Ramos (cell line): Measurements from ENCODE around the gene SLC25A38.

Source experiments
- in situ Hi-C: fragments of 300-500 bp; cut with MboI; formaldehyde crosslinking; loops from one replicate; pipeline ENCODE4 v1.14.3; 2022; ENCODE audit warnings: low sequenced_read_pairs; ENCODE audit not compliant: unreplicated experiment

Gene SLC25A38

GRCh38 chr3:39405687-39406367, 22.7 kb downstream of the SLC25A38 start:
- in situ Hi-C loops = loop anchor here (25.0 kb wide), 1 partner anchor 1056 kb away; the partner anchor contains the start of gene RPL14

GRCh38 chr3:39406368-39407258, 23.4 kb downstream of the SLC25A38 start, which contains the start of gene RPSA:
TSS of gene RPSA (plus strand) at chr3:39406720. CDS start at chr3:39407654, 934 bp downstream.
- in situ Hi-C loops = loop anchor here (25.0 kb wide), 1 partner anchor 1056 kb away; the partner anchor contains the start of gene RPL14

- in situ Hi-C loops = loop anchor here (25.0 kb wide), 1 partner anchor 1055 kb away; the partner anchor contains the start of gene RPL14
Observed at GRCh38 chr3:39407259-39407629, 24.1 kb downstream of the SLC25A38 start.

GRCh38 chr3:39407773-39408492, 24.8 kb downstream of the SLC25A38 start:
- in situ Hi-C loops = loop anchor here (25.0 kb wide), 1 partner anchor 1054 kb away; the partner anchor contains the start of gene RPL14

GRCh38 chr3:39408493-39409372, 25.6 kb downstream of the SLC25A38 start:
- in situ Hi-C loops = loop anchor here (25.0 kb wide), 1 partner anchor 1054 kb away; the partner anchor contains the start of gene RPL14

GRCh38 chr3:39409514-39410136, 26.5 kb downstream of the SLC25A38 start:
- in situ Hi-C loops = loop anchor here (25.0 kb wide), 1 partner anchor 1053 kb away; the partner anchor contains the start of gene RPL14

- in situ Hi-C loops = loop anchor here (25.0 kb wide), 1 partner anchor 1051 kb away; the partner anchor contains the start of gene RPL14
Observed at GRCh38 chr3:39410893-39411292, 27.7 kb downstream of the SLC25A38 start.

- in situ Hi-C loops = loop anchor here (25.0 kb wide), 1 partner anchor 1050 kb away; the partner anchor contains the start of gene RPL14
Observed at GRCh38 chr3:39412668-39413260, 29.6 kb downstream of the SLC25A38 start.

GRCh38 chr3:39413691-39414420, 30.7 kb downstream of the SLC25A38 start:
- in situ Hi-C loops = loop anchor here (25.0 kb wide), 1 partner anchor 1048 kb away; the partner anchor contains the start of gene RPL14

GRCh38 chr3:39414421-39414907, 31.3 kb downstream of the SLC25A38 start:
- in situ Hi-C loops = loop anchor here (25.0 kb wide), 1 partner anchor 1048 kb away; the partner anchor contains the start of gene RPL14

- in situ Hi-C loops = loop anchor here (25.0 kb wide), 1 partner anchor 1047 kb away; the partner anchor contains the start of gene RPL14
Observed at GRCh38 chr3:39415302-39415701, 32.1 kb downstream of the SLC25A38 start.

- in situ Hi-C loops = loop anchor here (25.0 kb wide), 1 partner anchor 1046 kb away; the partner anchor contains the start of gene RPL14
Observed at GRCh38 chr3:39415983-39416382, 32.8 kb downstream of the SLC25A38 start.

- in situ Hi-C loops = loop anchor here (25.0 kb wide), 1 partner anchor 1045 kb away; the partner anchor contains the start of gene RPL14
Observed at GRCh38 chr3:39416998-39417397, 33.8 kb downstream of the SLC25A38 start.

GRCh38 chr3:39418556-39419225, 35.5 kb downstream of the SLC25A38 start:
- in situ Hi-C loops = loop anchor here (25.0 kb wide), 1 partner anchor 1044 kb away; the partner anchor contains the start of gene RPL14

- in situ Hi-C loops = loop anchor here (25.0 kb wide), 1 partner anchor 1042 kb away; the partner anchor contains the start of gene RPL14
Observed at GRCh38 chr3:39419742-39420315, 36.7 kb downstream of the SLC25A38 start.

- in situ Hi-C loops = loop anchor here (25.0 kb wide), 1 partner anchor 1042 kb away; the partner anchor contains the start of gene RPL14
Observed at GRCh38 chr3:39420543-39420942, 37.4 kb downstream of the SLC25A38 start.
